Renal pelvis (tissue), 4 donors: ENCODE results near the gene LITAF. TPM values are rescaled to one million over a fixed set of nuclear protein-coding genes. Genes with fewer than 3 reads are reported as not detected.
"Not testable (repeated sequence)": the region's sequence is repeated elsewhere in the genome, so short reads cannot be mapped to it uniquely, and the experiment has no call there.

Source experiments
- DNase-seq: peaks from one replicate; pipeline ENCODE4 v3.0.0-alpha.2; 2013
- polyA plus RNA-seq, 3 donors: library from polyadenylated mRNA; unstranded; fragments of 120-200 nt; gene quantifications; one replicate each; pipeline ENCODE4 v1.2.1, GENCODE V29; 2013; ENCODE audit not compliant: insufficient read length in 3 of 3

LITAF gene
- polyA plus RNA-seq, 3 donors, result 99.4 to 104 (median 103) TPM

DNA sequence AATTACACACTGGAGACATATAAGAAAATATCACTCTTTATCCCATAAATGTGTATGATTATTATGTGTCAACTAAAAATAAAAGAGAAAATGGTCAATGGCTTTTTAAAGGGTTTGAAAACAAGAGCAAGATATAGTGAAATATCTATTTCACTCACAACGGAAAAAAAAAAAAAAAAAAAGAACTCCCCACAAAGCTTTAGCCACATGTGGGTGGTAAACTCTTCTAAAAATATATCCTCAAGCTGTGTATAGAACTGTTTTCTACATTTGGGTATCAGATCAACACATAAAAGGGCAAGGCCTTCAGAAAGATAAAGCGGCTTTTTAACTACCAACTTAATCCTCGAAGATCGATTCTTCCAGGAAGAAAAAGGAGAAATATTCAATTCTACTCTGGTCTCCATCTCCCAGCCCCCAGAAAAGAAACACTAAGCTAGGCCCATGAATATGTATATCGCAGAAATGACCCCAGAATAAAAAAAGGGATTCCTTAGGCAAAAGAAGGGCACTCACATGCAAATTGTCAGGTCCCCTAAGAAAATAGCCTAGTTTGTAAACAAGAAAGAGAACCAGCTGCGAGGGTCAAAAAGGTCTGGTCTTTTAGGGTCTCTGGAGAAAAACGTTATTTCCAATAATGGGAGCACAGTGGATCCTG lies 4.4 kb downstream of the LITAF start:
- no peak for DNase-seq

- DNase-seq, result no peak
Measured at GRCh38 chr16:11581678-11582077, 5.0 kb downstream of the LITAF start.

DNA sequence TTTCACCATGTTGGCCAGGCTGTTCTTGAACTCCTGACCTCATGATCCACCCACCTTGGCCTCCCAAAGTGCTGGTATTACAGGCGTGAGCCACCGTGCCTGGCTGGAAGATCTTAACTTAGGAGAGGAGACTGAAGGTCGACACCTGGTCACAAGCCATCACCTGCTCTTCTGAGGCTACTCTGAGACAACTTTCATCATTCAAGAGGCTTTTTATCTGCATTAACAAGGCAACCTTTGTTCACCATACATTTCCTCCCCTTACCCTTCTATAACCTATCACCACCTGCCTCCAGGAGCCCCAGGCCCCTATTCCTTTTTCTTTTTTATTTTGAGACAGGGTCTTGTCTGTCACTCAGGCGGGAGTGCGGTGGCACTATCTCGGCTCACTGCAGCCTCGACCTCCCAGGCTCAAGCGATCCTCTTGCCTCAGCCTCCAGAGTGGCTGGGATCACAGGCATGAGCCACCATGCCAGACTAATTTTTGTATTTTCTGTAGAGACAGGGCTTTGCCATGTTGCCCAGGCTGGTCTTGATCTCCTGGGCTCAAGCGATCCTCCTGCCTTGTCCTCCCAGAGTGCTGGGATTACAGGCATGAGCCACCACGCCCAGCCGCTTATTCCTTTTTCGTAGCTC lies 6.2 kb downstream of the LITAF start:
- no peak for DNase-seq

- DNase-seq, result not testable (repeated sequence)
Measured at GRCh38 chr16:11577290-11577660, 9.4 kb downstream of the LITAF start.

DNA sequence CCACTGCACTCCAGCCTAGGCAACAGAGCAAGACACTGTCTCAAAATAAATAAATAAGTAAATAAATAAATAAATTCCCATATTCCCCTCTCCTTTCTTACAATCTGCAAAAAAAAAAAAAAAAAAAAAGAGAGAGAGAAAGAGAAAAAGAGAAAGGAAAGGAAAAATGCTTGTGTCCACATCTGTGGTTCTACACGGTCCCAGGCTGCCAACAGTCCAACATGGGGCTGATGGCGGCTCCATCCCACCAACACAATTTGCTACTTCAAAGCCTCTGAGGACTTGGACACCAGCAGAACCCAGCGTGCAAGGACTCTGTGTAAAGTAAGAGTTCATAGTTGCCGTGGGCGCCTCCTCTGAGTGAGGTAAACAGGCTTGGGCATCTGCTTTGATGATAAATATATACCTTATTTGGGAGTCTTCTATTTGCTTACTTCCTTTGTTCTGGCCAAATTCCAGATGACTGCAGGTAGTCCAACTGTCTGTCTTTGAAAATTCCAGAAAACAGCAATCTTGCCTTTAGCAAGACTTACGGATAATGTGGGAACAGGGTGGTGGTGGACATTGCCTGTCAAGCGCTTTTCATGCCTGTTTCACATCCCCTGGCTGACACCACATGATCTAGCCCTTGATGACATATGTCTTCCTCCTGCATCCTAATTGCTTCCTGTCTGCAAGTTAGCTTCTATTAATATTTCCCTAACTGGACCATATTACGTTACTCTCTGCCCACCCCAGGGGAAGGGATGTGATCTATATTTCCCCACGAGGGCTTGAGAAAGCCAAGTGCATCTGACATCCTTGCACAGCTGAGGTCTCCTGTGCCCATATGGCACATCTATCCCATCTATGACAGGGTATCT lies 10.1 kb downstream of the LITAF start:
- DNase-seq, result no peak

DNA sequence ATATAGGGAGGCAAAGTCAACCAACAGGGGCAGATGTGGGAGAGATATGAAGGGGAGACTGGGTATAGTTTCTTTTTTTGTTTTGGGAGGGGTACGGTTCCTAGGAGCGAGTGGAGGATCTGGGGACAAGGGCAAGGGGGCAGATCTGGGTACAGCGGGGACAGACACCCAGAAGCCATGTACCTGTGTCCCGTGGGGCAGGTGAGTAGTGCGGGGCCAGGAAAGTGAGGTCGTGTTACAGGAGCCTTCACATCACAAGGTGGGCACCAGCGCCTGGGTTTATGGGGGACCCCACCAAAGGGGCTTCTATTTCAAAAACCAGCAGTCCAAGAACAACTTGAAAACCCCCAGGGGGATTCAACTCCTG lies 11.5 kb downstream of the LITAF start:
- no peak for DNase-seq

DNA sequence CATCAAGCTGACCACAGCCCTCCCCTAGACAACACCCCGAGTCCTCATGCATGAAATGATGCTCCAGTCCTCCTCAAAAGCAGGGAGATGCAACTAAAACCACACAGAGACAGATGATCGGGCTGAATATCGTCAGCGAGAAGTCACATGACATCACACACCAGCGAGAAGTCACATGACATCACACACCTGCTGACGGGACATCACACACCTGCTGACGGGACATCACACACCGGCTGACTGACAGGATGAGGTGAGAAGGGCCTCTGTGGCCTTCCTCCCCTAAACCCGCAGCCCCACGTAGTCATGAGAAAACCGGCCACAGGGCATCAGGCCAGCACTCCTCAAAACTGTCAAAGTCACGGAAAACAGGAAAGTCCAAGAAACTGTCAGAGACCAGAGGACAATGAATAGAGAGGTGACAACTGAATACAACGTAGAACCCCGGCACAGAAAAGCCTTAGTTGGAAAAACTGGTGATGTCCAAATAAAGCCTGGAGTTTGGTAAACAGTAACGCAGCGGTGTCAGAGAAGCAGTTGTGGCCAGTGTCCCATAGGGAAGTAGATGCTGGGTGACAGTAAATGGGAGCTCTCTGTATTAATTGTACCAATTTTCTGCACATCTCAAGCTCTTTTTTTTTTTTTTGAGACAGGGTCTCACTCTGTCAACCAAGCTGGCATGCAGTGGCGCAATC lies 14.3 kb downstream of the LITAF start:
- no peak for DNase-seq

- DNase-seq, result no peak
Measured at GRCh38 chr16:11571549-11571948, 15.2 kb downstream of the LITAF start.

DNA sequence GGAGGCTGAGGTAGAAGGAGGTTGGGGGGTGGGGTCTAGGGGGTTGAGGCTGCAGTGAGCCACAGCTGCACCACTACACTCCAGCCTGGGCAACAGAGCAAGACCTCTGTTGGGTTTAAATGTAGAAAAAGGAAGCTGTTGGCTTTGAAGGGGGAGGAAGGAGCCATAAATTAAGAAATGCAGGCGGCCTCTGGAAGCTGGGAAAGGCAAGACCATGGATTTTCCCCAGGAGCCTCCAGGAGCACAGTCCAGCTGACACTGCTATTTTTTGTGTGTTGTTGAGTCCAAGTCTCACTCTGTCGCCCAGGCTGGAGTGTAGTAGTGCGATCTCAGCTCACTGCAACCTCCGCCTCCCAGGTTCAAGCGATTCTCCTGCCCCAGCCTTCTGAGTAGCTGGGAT lies 15.9 kb downstream of the LITAF start:
- no peak for DNase-seq

DNA sequence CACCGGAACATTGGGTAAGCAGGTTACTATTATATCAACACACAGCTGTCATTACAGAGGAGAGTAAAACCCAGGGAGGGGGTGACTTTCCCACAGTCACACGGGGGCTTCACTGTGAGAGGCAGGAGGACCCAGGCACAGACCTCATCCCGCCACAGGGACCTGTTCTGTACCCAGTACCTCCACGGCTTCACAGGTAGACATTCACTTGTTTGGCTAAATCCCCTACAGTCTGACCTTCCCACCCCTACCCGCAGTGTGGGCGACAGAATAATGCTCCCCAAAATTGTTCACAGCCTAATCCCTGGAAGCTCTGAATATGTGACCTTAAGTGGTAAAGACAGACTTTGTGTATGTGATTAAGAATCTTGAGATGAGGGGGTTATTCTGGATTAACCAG lies 16.5 kb downstream of the LITAF start:
- no peak for DNase-seq

DNA sequence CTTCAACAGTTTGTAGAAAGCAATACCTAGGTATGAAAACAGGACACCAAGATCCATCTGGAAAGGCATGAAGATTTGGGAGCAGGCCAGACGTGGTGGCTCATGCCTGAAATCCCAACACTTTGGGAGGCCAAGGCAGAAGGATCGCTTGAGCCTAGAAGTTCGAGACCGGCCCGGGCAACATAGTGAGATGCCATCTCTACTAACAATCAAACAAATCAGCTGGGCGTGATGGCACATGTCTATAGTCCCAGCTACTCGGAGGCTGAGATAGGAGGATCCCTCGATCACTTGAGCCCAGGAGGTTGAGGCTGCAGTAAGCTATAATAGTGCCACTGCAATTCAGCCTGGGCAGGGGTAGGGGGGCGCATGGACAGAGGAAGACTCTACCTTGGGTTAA lies 20.3 kb downstream of the LITAF start:
- no peak for DNase-seq

- DNase-seq, result no peak
Measured at GRCh38 chr16:11565665-11566064, 21.1 kb downstream of the LITAF start.

GRCh38 chr16:11564046-11564926 lies 22.4 kb downstream of the LITAF start:
- DNase-seq, result no peak

GRCh38 chr16:11563493-11564040 lies 23.2 kb downstream of the LITAF start:
- no peak for DNase-seq

- no peak for DNase-seq
Measured at GRCh38 chr16:11562941-11563340, 23.8 kb downstream of the LITAF start.

GRCh38 chr16:11562411-11562810 lies 24.3 kb downstream of the LITAF start:
- DNase-seq, result no peak

GRCh38 chr16:11561856-11562255 lies 24.9 kb downstream of the LITAF start:
- no peak for DNase-seq

DNA sequence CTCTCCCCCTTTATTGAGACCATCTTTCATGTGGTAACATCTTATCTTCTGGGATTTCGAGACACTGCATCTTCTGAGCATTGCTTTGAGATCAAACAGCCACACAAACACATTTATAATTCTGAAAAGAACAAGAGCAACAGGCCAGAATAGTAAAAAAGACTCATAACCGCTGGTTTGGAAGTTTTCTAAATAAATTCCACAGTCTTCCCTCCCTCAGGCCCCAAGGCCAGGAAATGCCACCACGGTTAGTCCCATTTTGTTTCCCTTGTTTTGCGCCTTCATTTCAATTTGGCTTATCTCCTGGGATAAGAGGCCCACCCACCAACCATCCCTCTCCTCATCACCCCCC lies 25.3 kb downstream of the LITAF start:
- DNase-seq, result no peak

- DNase-seq, result peak; percentile 62
Measured at GRCh38 chr16:11560701-11561453, 25.8 kb downstream of the LITAF start.

- not testable (repeated sequence) for DNase-seq
Measured at GRCh38 chr16:11558308-11558823, 28.4 kb downstream of the LITAF start.
